HG03280 (cell line): ENCODE measurements around the gene EFCAB11.

Experiments
- ATAC-seq: cut with Tn5 transposase; IDR thresholded peaks from one replicate; pipeline ENCODE4 v1.9.1; 2021; ENCODE audit warnings: mild to moderate bottlenecking, moderate library complexity; ENCODE audit not compliant: unreplicated experiment

The EFCAB11 gene

DNA sequence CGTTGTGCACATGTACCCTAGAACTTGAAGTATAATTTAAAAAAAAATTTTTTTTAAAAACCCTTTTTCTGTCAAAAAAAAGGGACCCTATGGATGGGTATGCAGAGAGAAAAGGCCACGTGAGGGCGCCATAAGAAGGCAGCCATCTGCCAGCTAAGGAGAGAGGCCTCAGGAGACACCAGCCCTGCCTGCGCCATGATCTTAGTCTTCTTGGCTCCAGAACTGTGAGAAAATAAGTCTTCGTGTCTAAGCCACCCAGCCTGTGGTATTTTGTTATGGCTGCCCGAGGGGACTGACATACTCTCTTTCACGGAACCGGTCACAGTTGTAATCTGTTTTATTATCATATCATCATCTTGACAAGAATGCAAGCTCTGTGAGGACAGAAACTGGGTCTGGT is 174.8 kb downstream of the EFCAB11 start:
- no peak for ATAC-seq

DNA sequence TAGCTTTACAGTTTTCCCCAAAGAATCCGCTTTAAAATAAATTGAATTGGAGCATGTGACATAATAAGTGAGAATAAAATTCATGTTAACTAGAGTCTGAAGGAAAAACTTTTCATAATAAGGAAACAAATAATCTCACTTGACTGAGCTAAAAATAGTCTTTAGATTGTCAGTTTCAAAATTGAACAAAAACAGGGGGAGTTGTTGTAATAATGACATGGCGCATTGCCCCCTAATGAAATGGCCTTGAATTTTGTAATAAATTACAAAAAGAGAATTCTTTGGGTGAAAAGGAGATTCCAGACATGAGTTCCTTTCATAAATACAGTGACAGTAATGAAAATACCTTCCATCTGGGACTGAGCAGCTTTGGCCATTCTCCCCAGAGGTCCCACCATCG is 178.6 kb downstream of the EFCAB11 start:
- ATAC-seq: no peak

DNA sequence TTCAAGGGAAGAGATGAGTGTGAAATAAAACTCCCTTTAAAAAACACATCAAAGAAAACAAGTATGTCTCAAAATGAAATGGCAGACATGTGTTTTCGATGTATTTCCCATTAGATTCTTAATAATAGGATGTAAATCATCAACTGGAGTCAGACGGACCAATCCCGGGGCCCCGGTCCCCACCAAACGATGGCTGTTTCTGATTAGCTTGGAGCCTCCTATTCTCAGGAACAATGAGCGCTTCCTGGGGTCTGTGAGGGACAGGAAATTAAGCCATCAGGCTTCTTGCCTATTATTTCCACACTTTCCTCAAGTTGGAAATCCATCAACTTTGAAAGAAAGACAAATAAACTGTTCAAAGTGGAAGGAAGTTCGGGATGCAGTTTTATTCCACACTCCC is 179.4 kb downstream of the EFCAB11 start:
- no peak for ATAC-seq

DNA sequence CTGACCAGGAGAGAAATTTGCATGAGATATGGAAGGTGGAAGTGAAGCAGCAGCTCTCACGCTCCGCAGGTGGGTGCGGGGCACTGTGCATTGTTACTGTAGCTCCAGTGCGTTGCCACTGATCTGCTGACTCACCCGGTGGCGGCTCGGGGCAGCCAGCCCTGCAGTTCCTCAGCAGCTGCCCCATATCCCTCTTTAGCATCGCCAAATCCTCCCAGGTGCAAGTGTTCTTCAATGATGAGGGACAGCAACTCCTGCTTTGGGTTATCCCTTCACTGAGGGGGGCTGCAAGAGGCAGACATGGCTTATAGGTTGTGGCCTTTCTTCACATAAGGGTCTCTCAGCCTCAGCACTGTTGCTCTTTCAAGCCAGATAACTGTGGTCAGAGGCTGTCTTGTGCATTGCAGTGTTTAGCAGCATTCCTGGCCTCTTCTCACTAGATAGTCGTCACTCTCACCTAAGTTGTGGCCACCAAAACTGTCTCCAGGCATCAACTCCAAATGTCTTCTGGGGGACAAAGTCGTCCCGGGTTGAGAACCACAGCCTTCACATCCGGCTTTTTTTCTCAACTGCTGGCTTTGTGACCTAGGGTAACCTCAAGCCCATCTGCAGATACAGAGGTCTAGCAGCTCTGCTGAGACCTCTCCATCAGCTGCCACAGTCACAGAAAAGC is 180.8 kb downstream of the EFCAB11 start:
- peak; percentile 81 for ATAC-seq

DNA sequence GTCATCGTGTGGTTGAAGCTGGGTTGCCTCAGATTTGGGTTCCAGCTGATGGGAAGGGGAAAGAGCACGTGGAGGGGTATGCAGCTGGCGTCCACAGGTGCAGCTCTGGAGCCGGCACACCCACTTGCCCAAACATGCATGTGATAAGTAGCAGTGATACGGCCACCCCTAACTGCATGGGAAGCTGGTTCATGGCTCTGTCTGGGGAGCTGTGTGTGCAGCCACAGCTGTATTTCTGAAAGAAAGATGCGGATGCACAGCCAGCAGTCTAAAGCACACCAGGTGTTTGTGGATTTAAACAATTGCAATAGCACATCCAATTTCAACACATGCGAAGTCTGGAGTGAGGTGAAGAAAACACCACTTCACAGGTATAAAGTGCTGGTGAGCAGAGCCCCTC is 181.4 kb downstream of the EFCAB11 start:
- ATAC-seq: peak; percentile 31

DNA sequence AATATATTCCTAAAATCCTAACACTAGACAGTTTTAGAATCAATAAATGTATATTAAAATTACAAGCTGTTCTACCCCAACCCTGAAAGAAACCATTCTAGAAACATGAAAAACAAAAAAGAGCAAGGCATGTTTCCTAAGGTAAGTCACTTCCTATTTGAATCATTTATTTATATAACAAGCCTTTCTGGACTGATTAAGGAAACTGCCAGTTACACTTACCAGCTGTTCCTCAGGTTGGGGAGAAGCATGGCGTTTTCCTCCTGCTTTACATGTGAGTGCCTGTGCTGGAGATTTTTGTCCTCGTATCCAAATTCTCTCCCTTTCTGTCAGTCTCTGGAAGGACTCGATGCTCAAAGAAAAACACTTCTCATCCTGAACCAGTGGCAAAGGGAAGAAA is 183.3 kb downstream of the EFCAB11 start:
- ATAC-seq: no peak

DNA sequence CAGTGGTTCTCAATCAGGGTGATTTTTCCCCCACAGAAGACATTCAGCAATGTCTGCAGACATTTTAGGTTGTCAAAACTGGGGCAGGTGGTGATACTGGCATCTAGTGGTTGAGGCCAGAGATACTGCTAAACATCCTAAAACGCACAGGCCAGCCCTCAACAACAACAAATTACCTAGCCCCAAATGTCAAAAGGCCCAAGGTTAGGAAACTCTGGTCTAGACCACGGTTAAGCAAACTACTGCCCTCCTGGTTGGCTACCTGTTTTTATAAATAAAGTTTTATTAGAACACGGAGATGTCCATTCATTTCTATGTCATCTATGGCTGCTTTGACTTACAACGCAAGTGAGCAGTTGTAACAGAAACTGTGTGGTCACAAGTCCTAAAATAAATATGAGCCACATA is 186.7 kb downstream of the EFCAB11 start:
- peak; percentile 78 for ATAC-seq

DNA sequence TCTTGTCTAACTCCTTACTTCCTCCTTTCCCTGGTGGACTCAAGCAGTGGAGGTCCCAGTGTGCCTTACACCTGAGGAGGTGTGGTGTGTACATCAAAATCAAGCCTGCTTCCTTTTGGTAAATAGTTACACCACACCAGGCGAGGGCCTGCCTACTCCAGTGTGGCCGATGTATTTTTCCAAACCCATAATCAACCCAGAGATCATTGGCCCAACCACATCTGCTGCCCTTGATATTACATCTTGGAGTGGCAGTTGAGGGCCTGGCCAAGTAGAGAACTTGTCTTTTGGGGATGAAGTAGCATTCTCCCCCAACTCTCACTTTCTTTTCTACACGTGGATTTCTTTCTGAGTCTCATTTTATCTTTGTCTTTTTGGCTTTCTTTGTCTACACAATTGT is 187.4 kb downstream of the EFCAB11 start:
- ATAC-seq: no peak

DNA sequence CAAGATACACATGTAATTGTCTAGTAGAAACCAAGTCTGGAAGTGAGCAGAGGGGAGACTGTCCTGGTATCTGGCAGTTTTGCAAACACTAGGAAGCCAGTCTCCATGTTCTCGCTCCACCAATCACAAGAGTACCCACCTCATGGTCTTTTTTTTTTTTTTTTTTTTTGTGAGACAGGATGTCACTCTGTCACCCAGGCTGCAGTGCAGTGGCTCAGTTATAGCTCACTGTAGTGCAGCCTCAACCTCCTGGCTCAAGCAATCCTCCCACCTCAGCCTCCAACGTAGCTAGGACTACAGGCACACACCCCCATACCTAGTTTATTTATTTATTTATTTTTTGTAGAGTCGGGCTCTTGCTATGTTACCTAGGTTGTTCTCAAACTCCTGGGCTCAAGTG is 189.2 kb downstream of the EFCAB11 start:
- ATAC-seq: no peak

DNA sequence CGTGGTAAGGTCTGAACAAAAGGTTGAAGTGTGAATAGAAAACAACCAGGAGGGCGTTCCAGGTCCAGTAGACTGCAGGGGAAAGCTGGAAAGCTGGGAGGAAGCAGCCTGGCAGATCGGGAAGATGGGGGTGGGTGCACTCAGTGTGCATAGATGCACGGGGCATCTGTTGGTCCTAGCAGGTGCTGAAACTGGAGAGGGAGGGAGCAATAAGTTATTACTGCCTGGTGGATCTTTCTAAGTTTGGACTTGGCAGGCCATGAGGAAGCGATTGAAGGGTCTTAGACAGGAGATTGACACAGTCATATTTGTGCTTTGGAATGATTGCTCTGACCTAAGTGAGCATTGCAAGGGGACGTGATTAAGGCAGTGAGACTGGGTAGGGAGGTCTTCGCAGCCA is 194.4 kb downstream of the EFCAB11 start:
- no peak for ATAC-seq

DNA sequence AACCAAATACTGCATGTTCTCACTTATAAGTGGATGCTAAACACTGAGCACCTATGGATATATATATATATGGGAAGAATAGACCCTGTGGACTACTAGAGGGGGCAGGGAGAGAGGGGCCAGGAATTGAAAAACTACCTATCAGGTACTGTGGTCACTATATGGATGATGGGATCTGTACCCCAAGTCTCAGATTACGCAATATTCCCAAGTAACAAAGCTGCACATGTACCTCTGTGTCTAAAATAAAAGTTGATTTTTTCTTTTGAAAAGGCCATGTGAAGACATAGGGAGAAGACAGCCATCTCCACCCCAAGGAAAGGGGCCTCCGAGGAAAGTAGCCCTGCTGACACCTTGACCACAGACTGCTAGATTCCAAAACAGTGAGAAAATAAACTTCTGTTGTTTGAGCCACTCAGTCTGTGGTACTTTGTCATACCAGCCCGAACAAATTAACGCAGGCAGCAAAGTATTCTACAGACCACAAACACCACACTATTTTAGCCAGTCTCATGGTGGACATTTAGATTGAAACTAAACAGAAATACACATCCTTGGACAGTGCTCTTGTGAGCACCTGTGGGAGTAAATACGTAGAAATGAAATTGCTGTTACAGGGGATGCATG is 197.1 kb downstream of the EFCAB11 start:
- ATAC-seq: no peak

DNA sequence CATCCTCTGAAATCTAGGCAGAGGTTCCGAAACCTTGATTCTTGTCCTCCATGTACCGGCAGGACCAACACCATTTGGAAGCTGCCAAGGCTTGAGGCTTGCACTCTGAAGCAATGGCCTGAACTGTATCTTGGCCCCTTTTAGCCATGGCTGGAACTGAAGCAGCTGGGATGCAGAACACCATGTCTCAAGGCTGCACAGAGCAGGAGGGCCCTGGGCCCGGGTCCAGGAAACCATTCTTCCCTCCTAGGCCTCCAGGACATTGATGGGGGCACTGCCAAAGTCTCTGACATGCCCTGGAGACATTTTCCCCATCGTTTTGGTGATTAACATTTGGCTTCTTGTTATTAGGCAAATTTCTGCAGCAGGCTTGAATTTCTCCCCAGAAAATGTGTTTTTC is 198.7 kb downstream of the EFCAB11 start:
- ATAC-seq: no peak

DNA sequence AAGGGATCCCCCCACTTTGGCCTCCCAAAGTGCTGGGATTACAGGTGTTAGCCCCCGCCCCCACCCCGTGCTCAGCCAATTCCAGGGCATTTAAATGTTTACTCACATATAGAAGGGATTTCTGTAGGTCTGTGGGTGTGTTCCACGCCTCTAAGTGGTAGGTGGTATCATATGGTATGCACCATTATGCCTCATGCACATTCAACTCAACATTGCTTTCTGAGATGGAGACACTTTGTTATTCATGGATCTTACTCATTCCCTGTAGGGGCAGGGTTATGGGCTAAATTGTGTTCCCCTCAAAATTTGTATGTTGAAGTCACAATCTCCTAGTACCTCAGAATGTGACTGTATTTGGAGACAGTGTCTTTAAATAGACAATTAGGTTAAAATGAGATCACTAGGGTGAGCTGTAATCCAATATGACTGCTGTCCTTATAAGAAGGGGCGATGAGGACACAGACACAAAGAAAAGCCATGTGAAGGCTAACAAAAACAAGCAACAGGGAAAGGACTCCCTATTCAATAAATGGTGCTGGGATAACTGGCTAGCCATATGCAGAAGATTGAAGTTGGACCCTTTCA is 200.6 kb downstream of the EFCAB11 start:
- no peak for ATAC-seq

DNA sequence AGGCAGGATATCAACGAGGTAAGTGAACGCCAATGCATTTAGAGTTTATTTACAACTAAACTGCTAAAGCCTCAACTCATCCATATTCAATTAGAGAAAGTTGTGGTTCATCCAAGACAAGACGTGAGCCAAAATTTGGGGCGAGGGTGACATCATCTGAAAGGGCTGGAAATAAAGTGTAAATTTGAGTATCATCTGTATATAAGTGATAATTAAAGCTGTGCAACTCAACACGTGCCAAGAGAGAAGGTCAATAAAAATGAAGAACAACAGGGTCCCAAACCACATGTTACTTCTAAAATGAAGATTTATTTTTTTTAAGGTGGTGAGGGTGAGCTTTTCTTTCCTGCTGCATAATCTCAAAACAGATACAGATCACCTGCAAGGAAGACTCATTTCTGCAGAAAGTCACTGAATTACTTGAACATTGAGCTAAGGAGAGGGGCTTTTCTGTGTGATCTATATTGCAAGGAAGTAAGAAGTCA is 203.6 kb downstream of the EFCAB11 start:
- ATAC-seq: no peak

DNA sequence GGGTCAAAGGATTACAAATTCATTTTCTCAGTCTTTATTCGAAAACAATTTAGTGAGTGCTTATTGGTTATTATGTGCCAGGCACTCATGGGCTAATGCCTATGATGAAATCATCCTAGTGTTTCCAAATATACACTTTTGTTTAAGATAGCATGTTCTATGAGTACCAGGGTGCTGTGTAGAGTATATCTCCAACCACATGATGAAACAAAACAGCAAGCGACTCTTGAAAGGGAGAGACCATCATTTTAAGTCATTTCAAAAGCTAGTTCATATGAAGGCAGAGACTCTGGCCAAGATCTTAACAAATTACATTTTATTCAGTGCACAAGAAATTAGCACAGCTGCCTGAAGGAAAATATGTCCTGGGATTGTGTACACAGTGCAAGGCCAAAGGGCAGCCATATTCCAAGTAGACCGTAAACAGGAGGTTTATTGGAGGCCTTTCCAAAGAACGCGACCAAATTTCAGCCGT is 204.2 kb downstream of the EFCAB11 start:
- no peak for ATAC-seq

DNA sequence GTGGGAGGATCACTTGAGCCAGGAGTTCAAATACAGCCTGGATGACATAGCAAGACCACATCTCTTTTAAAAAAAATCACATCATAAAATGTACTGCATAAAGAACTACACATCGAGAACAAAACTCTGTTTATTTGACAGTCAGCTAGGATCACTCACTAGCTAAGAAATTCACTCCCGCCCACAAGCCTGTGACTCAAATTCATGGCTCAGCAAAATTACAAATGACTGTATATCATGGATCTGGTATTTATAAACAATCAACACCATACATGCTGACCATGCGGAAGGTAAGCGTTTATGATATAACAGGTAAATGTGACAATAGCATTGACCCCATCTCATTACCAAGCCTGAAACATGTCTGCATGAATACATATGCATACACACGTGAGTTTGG is 206.5 kb downstream of the EFCAB11 start:
- no peak for ATAC-seq

DNA sequence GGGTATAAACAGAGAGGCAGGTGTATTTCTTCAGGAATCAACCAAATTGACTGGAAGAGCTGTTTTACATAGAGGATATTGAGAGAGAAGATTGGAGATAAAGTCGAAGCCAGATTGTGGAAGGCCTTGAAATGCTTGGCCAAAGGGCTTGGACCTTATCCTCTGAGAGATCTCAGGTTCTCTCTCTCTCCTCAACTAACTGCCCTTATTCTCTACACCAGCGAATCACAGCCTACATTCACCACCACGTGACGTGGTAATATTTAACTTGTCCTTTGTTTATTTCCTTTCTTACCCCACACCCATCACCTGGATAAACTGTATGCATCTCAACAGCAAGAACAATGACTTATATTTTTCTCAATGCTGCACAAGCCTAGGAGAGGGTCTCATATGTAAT is 207.4 kb downstream of the EFCAB11 start:
- no peak for ATAC-seq

DNA sequence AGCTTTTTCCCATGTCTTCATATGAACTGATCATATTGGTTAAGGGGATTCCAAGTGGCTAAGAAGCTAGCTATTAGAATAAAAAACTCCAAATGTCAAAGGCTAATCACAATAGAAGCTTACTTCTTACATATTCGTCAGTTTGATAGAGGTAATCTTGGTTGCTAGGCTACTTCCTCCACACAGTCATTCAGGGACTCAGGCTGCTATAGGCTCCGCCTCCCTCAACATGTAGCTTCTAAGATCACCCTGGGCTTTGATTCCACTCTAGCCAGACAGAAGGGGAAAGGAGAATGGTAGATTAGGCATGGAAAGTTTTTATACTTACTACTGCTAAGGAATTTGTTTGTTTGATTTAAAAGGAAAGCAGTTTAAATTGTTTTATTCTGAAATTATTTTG is 207.9 kb downstream of the EFCAB11 start:
- ATAC-seq: no peak

DNA sequence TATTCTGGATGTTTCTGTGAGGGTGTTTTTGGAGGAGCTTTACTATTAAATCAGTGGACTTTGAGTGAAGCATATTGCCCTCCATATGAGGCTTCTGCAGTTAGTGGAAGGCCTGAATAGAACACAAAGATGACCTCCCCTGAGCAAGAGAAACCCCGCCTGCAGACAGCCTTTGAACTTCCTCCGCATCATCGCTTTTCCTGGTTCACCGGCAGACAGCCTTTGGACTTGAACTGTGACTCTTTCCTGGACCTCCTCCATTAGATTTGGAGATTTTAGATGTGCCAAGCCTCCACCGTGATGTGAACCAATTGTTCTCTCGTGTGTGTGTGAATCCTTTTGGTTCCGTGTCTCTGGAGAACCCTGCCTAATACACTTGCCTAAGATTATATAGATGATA is 208.4 kb downstream of the EFCAB11 start:
- ATAC-seq: no peak
